NCI-H226 (cell line): ENCODE measurements around the gene SFT2D3.

Source experiments
- DNase-seq: peaks from one replicate; pipeline ENCODE4 v3.0.0-alpha.2; 2015

SFT2D3 gene

DNA sequence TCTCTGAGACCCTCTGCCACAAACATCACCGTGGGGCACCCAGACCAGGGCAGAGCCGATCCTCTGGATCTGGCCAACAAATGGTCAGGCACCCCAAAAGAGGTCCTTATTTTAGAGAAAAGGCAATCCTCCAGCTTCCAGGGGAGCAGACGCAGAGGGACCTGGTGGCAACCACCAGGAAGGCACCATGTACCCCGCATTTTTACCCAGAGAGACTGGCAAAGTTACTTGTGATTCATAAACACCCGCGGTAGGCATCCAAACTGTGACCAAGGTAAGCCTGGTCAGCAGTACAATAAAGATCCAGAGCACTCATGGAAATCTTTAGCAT is 36.4 kb upstream of the SFT2D3 start:
- no peak for DNase-seq

DNA sequence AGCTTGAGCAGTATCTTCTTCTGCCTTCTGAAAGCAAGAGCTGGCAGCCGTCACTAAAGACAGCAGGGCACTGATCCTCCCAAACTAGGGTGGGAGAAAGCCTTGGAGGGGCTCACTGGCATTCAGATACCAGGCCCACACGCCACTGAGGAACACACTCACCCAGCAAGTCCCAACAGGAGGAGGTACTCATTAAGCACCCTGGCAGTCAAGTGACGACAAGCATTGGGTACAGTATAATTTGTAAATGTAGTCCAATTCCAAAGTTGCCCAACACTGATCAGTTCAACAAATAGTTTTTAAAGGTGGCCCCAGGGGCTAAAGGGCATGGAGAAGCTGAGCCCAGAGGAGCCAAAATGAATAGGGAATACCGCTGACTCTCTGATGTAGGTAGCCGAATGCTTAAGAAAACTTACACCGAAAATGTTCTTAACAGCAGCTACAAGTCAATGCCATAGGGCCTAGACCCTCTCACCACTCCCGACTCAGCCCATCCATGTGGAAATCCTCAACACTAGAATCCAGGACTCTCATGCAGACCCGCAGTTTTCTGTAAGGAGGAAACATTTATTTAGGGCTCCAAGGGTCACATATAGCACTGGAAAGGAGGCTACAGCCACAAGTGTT is 35.9 kb upstream of the SFT2D3 start:
- no peak for DNase-seq

DNA sequence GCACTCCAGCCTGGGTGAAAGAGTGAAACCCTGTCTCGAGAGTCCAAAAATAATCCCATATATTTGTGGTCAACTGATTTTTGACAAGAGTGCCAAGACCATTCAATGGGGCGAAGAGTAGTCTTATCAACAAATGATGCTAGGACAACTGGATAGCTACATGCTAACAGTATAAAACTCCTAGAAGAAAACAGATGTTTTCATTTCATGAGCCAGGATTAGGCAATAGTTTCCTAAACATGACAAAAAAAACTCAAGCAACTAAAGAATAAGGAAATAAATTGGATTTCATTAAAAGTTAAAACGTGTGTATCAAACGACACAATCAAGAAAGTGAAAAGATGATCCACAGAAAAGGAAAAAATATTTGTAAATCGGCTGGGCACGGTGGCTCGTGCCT is 32.2 kb upstream of the SFT2D3 start:
- no peak for DNase-seq

DNA sequence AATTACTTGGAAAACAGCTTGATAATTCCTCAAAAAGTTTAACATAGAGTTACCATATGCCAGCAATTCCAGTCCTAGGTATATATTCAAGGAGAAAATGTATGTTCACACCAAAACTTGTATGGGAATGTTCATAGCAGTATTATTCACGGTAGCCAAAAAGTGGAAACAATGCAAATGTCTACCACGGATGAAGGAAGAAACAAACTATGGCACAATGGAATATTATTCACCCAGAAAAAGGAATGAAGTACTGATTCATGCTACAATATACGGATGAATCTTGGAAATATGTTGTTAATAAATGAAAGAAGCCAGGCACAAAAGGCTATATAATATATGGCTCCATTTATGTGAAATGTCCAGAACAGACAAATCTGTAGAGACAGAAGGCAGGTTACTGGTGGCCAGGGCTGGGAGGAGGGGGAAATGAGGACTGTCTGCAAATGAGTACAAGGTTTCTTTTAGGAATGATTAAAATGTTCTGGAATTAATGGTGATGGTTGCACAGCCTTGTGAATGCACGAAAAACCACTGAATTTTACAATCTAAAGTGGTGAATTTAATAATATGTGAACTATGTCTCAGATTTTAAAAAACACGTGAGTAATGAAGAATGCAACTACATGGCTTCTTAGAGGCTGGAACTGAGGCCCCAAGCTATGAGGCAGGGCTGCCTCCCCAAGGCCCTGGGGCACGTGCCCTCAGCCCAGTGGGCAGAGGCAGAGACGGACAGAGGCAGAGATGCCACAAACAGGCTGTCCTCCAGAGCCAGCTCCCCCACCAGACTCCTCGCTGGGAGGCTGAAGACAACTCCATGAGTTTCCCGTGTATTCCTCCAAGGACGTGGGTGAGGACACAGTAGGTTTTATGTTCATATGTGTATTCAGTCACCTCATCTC is 31.0 kb upstream of the SFT2D3 start:
- DNase-seq: no peak

DNA sequence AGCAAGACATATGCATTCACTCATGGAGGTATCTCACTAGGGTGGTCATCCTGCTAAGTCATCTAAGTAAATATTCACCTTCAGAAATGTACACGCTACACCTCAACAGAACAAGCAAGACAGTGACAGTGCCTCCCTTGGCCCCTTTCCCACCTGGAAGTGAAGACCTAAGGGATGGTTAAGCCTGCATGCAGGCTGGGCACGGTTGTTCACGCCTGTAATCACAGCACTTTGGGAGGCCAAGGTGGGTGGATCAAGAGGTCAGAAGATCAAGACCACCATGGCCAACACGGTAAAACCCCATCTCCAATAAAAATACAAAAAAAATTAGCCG is 30.4 kb upstream of the SFT2D3 start:
- DNase-seq: no peak

DNA sequence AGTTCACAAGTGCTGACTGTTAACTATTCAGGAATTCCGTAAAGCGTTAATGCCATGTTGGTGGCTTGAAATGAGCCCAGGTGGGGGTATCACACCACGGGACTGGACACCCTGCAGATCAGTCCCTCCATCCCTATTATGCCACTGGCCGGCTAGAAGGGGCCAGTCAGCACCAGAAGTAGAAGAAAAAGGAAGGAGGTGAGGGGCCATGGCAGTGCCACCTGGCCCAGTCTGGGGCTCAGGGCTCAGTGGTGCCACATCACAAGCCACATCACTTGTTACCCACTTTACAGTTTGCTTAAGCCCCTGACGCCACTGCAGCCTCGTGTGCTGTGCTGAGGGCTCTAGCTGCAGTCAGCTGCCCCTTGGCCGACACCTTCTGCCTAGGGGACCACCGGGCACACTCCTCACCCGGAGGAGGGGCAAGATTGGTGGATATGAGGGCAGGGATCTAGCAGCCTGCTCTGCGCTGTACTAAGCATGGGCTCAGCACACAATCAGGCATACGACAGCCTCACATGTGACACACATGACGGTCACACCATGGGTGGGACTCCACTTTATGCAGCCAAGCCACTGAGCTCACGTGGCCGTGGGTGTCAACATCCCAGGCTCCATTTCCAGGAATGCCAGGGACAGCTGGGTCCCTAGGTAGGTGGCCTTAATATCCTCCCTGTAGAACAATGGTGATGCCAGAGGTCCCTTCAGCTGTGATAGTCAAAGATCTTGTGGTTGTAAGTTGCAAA is 29.6 kb upstream of the SFT2D3 start:
- no peak for DNase-seq

DNA sequence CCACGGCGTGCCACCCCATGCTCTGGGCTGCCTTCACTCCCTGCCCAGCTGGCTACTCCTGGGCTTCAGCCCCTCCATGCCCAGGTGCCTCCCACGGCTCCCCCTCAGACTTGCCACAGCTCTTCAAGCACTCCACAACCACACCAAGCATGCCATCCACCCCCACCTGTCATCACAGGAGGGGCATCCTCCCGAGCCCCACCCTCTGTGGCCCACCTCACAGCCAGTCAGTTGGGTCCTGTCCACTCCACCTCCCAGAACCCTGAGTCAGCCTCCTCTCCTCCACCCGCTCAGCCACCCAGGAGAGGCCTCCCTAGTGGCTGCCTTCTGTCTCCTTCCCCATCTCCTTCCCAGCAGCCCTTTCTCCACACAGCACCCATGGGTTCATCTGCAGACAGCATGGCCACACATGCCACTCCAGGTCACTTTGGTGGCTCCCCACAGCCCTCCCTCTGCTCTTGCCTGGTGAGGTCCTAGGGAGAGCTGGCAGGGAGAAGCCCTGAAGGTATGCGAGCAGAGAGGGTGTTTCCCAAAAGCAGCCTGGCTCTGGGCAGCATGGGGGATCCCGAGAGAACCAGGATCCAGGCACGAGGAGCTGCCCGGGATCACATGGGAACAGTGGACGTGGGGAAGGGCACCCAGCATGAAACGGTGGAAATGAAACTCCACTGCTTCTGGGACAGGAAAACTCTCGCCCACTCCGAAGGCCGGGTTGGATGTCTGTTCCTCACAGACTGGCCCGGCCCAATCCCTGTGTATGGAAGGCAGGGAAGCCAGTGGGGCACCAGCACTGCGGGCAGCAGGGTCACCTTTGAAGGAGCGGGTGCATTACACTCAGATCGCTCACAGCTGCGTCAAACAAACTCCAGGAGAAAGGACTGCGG is 28.7 kb upstream of the SFT2D3 start:
- no peak for DNase-seq

DNA sequence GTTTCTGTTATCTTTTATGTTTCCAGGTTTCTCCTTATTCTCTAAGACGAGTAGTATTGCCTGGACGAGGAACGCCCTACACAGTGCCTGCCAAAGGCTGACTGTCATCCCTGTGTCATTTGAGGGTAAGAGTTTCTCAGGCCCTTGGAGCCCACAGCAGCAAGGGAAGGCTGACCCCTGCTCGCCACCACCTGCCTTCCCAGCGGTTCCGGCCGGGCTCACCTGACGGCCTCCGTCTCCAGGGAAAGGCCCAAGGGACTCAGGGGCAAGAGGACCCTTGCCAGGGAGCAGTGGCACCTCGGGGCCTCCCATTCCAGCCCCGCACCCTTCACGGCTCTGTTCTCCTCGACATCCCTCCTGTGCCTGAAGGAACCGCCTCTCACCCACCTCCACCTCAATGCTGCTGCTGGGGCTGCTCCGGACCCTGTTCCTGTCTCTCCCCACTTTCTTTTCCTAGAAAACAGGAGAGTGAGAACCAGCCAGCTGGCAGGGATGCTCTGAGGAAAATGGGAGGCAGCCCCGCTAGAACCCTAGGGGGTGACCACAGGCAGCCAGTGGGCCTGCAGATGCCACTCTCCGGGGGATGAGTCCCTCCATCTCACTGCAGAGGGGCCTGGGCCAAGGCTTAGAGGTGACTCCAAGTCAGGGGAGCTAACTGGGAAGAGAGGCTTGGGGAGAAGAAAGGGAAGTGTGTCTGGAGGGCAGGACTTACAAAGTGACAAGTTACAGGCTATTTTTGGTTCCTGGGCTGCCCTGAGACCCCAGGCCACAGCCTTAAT is 27.8 kb upstream of the SFT2D3 start:
- DNase-seq: no peak

DNA sequence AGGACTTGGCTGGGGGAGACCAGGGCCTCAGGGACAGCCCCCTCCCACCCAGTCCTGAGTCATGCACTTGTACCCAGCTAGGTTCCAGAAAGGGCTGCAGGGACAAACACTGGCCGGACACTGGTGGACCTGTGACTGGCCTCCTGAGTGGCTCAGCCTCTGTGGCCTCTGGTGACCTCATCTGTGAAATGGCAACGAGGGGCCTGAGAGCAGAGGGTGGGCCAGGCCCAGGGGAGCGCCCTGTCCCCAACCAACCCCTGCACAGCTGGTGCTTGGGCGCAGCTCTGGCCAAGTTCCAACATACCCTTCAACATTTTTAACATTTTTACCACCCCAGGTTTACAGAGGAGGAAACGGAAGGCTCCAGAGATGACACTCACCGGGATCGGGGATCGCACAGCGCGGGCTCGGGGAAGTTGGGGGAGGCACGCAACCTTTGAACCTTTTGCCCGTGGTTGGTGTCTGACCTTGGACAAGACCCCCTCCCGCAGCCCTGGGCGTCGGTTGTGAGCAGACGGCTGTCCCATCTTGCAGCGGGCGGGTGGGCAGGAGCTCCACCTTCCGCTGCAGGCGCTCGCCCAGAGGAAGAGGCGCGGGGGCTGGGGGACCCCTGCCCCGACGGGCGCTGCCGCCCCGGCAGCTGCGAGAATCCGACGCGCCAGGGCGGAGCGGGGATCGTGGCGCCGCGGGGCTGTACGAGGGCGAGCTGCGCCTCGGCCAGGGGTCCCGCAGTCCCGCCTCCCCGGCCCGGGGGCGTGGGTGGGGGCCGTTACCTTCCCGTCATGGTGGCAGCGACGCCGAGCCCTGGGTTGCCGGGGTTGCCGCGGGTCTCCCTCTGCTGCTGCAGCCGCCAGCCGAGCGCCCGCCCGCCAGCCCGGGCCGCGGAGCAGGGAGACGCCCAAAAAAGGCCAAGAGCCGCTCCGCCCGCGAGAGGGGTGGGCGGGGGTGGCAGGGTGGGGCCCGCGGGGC is 26.8 kb upstream of the SFT2D3 start:
- DNase-seq: no peak

DNA sequence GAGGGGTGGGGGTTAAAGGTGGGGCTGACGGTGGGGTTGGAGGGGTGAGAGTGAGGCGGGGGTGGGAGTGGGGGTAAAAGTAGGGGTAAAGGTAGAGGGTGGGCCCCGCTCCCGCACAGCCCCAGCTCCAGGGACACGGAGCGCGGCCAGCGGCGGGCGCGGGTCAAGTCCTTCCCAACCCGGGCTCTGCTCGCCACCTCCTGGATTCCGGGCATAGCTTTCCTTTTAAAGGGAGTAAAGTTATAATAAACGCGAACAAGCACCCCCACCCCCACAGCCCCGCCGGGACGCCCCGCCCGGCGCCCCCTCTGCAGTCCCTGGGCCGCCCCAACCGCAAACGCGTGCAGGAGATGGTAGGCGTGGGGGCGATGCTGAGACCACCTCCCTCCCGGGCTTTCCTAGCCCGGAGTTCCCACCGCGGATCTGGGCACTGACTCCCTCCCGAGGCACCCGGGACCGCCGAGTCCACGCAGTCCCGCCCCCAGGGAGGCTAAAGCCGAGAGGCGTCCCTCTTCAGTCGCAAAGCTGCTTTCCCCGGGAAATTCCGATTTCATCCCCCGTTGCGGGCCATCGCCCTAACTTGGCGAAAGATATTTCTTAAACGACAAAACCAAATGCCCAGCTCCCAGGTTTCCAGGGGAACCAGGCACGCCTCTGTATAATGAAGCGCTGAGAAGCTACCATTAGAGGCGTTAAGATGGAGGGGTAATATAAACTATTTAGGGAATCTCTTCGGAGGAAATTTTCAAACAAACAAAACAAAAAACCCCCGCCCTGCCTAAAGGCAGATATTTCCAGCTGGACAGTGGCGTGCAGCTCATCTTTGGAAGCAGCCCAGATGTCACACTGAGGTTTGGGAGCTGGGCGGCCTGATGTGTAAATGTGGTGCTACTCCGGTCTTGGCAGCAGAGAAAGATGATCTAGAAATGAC is 25.7 kb upstream of the SFT2D3 start, which contains the start of gene LIMS2:
Gene LIMS2 (minus strand): TSS at position 200 of the 931 bp plus-strand sequence. CDS start 506 bp downstream, outside the sequence.
- peak; percentile 43 for DNase-seq

DNA sequence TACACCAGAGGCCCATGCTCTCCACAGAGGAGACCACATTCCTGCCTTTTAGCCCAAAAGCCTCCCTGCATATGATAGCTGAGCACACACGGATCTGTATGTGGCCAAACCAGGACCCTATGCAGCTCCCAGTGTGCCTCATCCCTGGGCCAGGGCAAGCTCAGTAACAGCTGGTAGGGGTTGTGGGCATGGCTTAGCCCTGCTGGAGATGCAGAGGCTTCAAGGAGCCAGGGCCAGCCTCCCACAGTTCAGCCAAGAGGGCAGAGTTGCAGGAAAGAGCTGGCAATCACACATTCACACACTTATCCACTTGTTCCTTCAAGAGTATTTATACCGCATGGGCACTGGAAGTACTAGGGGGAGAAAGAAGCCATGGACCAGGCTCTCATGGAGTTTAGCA is 24.4 kb upstream of the SFT2D3 start:
- DNase-seq: no peak

DNA sequence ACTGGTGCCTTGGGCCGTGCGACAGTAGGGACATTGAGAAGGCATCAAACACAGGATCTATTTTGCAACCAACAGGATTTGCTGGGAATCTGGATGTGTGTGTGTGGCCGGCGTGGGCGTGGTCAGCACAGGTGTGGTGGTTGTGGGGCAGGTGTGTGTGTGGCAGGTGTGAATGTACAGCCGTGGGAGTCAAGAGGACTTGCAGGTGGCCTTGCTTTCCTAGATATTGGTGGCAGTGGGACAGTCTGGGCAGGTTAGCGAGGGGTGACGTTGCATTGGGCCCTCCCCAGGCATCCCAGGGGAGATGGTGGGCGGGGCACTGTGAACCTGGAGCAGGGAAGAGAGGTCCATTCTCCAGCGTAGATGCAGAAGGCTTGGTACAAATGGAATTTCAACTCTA is 22.8 kb upstream of the SFT2D3 start:
- no peak for DNase-seq

DNA sequence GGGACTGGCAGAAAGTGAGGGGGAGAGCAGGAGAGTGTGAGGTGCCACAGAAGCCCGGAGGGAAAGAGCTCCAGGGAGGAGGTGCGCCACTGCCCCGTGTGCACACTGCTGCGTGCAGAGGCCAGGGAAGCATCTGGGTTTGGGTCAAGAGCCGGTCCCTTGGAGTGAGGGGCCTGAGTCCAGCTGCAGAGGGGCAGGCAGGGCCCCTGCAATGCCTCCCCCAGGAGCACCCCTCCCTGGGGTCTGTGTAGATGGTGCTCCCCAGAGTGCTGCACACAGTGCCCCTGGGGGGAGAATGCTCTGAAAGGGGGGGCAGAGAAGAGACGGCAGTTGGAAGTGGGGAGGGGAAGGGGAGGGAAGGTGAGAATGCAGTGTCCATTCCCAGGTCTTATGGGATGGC is 22.3 kb upstream of the SFT2D3 start:
- no peak for DNase-seq

DNA sequence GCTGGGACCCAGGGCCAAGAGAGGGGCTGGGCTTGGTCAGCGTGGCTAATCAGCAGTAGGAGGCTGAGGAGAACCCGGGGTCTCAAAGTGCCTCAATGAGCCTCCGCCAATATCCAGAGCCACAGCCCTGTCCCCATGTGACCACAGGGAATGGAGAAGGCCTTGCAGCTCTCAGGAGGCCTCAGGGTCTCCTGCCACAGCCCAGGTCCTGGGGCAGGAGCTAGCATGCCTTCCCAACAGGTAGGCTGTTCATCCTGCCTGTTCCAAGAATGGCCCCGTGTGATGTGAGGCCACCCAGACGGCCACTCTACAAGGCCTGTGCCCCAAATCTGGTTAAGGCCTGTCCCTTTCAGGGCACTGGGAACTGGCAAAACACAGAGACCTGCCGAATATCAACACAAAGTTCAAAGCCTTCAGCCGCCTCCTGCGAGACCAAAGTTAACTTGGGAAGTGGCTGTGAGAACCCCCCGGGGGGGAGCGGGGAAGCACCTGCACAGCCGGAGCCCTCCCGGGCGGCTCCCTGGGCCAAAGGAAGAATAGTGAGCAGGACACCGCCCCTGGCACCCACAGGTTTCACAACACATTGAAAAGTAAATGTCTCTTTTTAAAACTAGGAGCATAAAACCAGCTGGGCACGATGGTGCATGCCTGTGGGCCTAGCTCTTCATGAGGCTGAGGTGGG is 21.5 kb upstream of the SFT2D3 start:
- no peak for DNase-seq

DNA sequence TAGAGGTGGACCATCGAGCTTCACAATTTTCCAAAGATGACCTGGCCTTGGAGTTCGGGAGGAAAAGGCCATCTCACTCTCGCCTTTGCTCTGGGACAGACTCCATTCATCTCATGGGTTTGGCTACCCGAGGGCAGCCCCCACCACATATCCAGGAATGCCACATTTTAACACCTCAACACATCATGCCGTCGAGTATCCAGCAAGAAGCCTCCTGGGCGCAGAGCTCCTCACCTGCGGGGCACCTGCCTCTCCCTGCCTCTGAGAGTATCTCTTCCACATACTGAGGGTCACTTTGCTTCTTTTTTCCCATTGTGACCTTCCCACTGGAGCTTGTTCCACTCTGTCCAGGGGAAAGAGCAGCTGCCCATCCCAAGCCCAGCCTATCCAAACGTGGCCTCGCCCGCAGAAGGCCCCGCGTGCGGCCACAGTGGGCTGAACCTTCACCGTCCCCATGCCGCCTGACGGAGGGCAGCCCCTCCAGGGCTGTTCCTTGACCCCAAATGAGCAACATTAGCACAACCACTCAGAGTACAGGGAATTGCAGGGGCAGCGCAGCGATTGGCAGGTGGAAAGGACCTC is 20.5 kb upstream of the SFT2D3 start:
- no peak for DNase-seq

DNA sequence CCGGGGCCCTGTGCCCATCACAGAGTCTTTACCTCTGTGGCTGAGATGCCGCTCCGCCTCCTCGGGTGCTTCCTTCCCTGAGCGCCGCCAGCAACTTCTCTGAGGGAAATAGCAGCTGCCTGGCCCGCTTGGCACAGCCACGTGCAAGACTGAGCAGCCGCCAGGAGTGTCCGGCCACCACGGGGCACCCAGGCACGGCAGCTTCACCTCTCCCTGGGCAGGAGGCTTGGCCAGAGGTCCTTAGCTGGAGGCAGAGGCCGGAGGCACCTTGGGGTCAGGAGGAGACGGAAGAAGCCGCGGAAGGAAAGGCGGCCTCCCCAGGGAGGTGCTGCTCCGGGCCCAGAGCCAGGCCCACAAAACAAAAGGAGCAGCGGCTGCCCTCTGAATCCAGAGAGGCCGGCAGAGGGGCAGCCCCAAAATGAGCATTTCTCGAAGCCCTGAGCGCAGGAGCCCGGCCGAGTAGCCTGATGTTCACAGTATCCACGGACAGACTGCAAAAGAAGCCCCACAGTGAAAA is 20.0 kb upstream of the SFT2D3 start:
- DNase-seq: no peak

DNA sequence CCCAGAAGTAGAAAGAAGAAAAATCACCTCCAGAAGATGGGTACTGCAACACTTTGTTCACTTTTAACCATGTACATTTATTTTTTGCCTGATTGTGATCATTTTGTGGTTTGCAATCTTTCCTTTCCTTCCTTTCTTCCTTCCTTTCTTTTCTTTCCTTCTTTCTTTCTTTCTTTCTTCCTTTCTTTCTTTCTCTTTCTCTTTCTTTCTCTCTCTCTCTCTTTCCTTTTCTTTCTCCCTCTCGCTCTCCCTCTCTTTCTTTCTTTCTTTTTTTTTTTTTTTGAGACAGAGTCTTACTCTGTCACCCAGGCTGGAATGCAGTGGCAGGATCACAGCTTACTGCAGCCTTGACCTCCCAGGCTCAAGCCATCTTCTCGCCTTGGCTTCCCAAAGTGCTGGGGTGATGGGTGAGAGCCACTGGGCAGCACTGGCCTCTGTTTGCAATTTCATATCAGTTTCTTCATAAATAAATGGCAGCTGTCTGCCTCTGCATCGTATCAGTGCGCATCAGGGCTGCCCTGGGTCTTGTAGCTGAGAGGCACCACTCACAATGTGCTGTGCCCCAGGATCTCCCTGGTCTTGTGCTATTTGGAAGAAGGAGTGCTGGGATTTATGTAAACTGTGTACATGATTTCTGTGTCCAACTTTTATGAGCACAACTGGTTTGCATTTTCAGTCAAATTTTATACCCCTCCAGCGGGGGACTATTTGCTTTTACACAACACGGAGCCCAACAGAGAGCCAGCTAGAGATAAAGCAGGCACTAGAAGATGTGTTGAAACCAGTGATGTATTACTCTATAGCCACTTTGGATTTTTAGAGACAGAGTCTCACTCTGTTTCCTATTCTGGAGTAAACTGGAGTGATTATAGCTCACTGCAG is 19.1 kb upstream of the SFT2D3 start:
- no peak for DNase-seq
